ENCODE measurements around the gene CLDN14. TPM values are rescaled to one million over a fixed set of nuclear protein-coding genes. Genes with fewer than 3 reads are reported as not detected.
A peak's percentile ranks its signal among the peaks of the same experiment; 100 is the strongest.

Gene CLDN14
- total RNA-seq, 4 donors from 2014 or later: not detected

- DNase-seq: no peak
- Histone ChIP-seq H3K27ac (no peak overlapping the region), H3K4me3 (replicated peaks in 1 of 3) (no peak overlapping the region), H3K36me3 (no peaks in the 10 kb centered on the region), H3K9me3 (no peaks in the 10 kb centered on the region), H3K4me1 (peaks cover 0 to 12% of the 10 kb centered on the region in 2 donors), H3K27me3 (no peaks in the 10 kb centered on the region)
- 83 to 92% methylated on average over 4 of the region's 4 CpGs for WGBS, 2 donors
- TF ChIP-seq, protein P1, sequence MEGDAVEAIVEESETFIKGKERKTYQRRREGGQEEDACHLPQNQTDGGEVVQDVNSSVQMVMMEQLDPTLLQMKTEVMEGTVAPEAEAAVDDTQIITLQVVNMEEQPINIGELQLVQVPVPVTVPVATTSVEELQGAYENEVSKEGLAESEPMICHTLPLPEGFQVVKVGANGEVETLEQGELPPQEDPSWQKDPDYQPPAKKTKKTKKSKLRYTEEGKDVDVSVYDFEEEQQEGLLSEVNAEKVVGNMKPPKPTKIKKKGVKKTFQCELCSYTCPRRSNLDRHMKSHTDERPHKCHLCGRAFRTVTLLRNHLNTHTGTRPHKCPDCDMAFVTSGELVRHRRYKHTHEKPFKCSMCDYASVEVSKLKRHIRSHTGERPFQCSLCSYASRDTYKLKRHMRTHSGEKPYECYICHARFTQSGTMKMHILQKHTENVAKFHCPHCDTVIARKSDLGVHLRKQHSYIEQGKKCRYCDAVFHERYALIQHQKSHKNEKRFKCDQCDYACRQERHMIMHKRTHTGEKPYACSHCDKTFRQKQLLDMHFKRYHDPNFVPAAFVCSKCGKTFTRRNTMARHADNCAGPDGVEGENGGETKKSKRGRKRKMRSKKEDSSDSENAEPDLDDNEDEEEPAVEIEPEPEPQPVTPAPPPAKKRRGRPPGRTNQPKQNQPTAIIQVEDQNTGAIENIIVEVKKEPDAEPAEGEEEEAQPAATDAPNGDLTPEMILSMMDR (IDR thresholded peaks at IDR 0.05): no peak
- no peak for TF ChIP-seq POLR2A (IDR thresholded peaks at IDR 0.05)
- intact Hi-C loops (cut with DNase I): no loop called here
These were observed 48.7 kb downstream of the CLDN14 start for GRCh38 chr21:36431252-36431651.

DNA sequence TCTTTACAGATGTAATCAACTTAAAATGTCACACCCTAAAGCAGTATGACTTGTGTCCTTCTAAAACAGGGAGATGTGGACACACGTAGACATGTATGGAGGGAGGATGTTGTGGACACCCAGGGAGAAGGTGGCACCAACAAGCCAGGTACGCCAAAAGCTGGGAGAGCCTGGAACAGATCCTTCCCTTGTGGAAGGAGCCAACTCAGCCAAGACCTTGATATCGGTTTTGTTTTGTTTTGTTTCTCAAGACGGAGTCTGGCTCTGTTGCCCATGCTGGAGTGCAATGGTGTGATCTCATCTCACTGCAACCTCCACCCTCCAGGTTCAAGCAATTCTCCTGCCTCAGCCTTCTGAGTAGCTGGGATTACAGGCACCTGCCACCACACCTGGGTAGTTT is 49.1 kb downstream of the CLDN14 start:
- Histone ChIP-seq H3K4me1 (peaks cover 0 to 12% of the 10 kb centered on the region in 2 donors), H3K27ac (no peak overlapping the region), H3K9me3 (no peaks in the 10 kb centered on the region), H3K27me3 (no peaks in the 10 kb centered on the region), H3K4me3 (replicated peaks in 1 of 3) (no peak overlapping the region), H3K36me3 (no peaks in the 10 kb centered on the region)
- TF ChIP-seq, protein P1 (IDR thresholded peaks at IDR 0.05): no peak
- TF ChIP-seq POLR2A (IDR thresholded peaks at IDR 0.05): no peak
- 69 to 74% methylated on average over 4 of the region's 4 CpGs for WGBS, 2 donors
- DNase-seq: no peak
- intact Hi-C loops (cut with DNase I): no loop called here

DNA sequence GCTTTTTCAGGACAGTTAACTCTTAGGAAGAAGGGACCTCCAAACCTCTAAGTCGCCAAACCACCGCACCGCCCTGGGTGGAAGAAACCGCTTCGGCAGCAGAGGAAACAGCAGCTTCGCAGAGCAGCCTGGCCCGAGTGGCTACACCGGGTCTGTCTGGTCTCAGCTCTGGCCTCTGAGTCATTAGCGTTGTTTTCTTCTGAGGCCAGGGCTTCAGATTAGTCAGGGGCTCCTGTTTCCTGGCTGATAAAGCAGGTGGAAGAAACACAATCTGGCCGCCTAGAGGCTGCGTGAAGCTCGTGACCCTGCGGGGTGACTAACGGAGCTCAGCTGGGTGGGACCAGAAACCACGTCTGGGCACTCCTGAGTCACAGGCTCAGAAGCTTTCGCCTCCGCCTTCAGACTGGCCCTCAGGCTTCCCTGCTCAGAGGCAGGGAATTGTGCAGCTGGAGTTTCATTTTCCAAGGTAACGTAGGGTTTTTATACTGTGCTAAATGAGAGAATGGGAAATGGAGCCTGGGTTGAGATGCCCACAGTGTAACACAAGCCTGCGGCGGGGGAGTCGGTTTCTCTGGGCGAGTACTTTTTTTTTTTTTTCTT is 49.9 kb downstream of the CLDN14 start:
- no peaks in the 10 kb centered on the region for H3K36me3 ChIP-seq
- H3K27me3 ChIP-seq: no peaks in the 10 kb centered on the region
- intact Hi-C loops (cut with DNase I): no loop called here
- no peak overlapping the region for H3K4me3 ChIP-seq (replicated peaks in 1 of 3)
- H3K9me3 ChIP-seq: no peaks in the 10 kb centered on the region
- no peak overlapping the region for H3K27ac ChIP-seq
- peak; percentile 5 to 16 for DNase-seq
- TF ChIP-seq, protein P1 (IDR thresholded peaks at IDR 0.05): no peak
- no peak for TF ChIP-seq POLR2A (IDR thresholded peaks at IDR 0.05)
- 52 to 55% methylated on average over 22 of the region's 22 CpGs for WGBS, 2 donors
- H3K4me1 ChIP-seq: peaks cover 0 to 12% of the 10 kb centered on the region in 2 donors

DNA sequence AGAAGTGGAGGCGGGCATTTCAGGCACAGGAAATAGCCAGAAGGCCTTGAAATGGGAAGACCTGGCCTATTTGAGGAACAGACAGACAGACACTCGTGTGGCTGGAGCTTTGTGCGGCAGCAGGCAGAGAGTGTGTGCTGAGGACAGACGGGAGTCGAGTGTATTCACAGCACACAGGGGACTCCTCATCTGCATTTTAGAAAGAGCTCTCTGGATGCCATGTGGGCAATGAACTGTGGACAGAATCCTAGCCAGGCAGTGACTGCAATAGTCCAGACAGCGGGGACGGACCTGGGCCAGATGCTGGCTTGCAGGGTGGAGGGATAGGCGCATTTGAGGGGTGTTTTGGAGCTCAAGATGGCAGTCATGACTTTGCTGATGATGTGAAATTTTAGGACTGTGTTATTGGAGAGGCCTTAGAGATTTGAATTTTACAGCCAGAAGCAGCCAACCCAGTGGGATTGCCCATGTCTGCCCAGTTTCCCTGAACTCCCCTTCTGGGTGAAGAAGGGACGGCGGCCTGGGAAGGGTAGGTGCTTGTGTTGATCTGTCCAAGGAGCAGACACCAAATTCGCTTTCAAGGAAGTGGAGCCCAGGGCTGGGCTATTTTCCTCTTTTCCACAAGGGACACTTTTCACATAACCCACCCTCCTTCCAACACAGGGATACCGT is 51.0 kb downstream of the CLDN14 start:
- Histone ChIP-seq H3K27ac (no peak overlapping the region), H3K36me3 (no peaks in the 10 kb centered on the region), H3K27me3 (no peaks in the 10 kb centered on the region), H3K9me3 (no peaks in the 10 kb centered on the region), H3K4me1 (peaks cover 0 to 12% of the 10 kb centered on the region in 2 donors), H3K4me3 (replicated peaks in 1 of 3) (no peak overlapping the region)
- intact Hi-C loops (cut with DNase I): no loop called here
- DNase-seq: peak; percentile 46 to 53
- TF ChIP-seq, protein P1 (IDR thresholded peaks at IDR 0.05): no peak
- TF ChIP-seq POLR2A (IDR thresholded peaks at IDR 0.05): no peak
- WGBS, 2 donors: 55 to 77% methylated on average over 12 of the region's 12 CpGs

- TF ChIP-seq, protein P1 (IDR thresholded peaks at IDR 0.05): no peak
- TF ChIP-seq POLR2A (IDR thresholded peaks at IDR 0.05): no peak
- DNase-seq: no peak
- 93 to 95% methylated on average over 4 of the region's 4 CpGs for WGBS, 2 donors
- intact Hi-C loops (cut with DNase I): no loop called here
- Histone ChIP-seq H3K4me3 (replicated peaks in 1 of 3) (no peak overlapping the region), H3K36me3 (no peaks in the 10 kb centered on the region), H3K27me3 (no peaks in the 10 kb centered on the region), H3K4me1 (peaks cover 0 to 12% of the 10 kb centered on the region in 2 donors), H3K27ac (no peak overlapping the region), H3K9me3 (no peaks in the 10 kb centered on the region)
These were observed 52.4 kb downstream of the CLDN14 start for GRCh38 chr21:36427502-36427901.

Data from thyroid gland (tissue), 4 donors.